Renal cortical epithelial cell (primary cell): ENCODE data around the gene ADAM10. TPM values are rescaled to one million over a fixed set of nuclear protein-coding genes. Genes with fewer than 3 reads are reported as not detected.
A peak's percentile ranks its signal among the peaks of the same experiment; 100 is the strongest.

Source experiments
- DNase-seq: peaks from one replicate; pipeline ENCODE4 v3.0.0-alpha.2; 2011; ENCODE audit warnings: low read depth
- total RNA-seq: library from RNA; depleted of rRNA; stranded (reverse); fragments of >200 nt; gene quantifications from 2 replicates; pipeline ENCODE4 v1.2.3, GENCODE V29; 2014

ADAM10 gene
- total RNA-seq, 1 donor from 2014 or later: 540 TPM

DNA sequence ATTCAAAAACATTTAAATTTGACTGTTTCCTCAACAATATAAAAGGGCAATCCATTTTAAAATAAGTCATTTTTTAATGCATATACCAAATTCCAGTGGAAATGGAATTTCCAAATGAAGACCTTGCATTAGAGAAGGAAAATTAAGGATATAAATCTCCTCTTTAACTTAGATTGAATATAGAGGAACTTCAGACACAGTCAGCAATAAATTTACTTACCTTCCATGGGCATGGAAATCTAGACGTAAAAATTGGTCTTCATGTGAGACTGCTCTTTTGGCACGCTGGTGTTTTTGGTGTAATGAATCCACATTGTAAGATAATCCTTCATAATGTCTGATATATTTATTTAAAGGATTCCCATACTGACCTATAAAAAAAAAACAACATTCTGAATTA, 32.1 kb downstream of the ADAM10 start:
- DNase-seq: no peak

DNA sequence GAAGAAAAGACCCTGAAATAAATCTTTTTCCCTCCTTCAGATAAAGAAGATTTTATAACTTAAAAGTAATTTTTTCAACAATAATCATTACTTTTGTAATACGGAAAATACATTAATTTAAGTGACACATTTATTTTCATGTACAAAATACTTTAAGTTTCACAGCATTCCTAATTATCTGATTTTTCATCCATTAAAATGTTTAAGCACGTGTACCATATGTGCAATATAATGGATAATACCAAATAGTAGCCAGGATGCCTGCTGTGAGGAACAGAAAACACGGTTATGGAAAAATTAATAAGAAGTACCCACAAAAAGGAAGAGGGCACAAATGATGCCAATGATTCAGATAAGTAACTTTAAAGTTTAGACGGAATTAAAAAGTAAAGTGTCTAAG, 33.5 kb downstream of the ADAM10 start:
- no peak for DNase-seq

DNA sequence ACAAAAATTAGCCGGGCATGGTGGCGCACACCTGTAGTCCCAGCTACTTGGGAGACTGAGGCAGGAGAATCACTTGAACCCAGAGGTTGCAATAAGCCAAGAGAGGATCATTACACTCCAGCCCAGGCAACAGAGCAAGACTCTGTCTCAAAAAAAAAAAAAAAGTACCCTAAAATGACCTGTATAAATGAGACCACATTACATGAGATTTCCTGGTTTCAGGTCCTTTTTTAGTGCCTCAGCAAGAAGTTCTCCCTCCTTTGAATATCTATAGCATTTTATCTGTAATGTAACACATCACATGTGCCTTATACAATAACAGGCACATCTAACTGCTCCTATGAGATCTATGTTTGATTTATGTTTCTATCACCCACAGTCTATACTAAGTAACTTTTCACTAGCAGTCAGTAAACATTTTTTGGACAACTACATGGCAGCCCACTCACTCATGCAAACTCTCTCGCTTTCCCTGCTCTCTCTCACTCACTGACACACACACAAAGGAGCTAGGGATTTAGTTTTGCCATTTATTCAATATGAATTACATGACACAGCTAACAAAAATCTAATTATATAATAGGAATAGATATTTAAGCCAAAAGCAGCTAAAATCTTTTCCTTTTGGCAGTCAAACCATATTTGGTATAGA, 34.1 kb downstream of the ADAM10 start:
- DNase-seq: no peak

DNA sequence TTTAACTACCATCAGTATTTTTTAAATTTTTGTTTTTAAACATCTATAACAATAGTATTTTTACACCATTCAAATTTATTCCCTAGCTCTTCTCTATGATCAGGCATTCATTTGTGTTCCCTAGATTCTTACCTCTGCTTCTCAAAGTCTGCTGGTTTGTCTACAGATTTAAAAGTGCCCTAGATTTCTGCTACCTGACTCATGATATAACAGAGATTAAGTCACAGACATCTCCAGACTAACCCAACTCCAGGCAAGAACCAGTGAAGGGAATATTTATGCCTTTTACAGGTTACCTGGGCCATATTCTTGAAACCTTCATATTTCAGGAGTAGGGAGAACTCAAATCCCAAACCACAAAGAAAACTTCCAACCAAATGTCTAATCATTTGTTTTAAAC, 38.8 kb downstream of the ADAM10 start:
- DNase-seq: peak; percentile 44

DNA sequence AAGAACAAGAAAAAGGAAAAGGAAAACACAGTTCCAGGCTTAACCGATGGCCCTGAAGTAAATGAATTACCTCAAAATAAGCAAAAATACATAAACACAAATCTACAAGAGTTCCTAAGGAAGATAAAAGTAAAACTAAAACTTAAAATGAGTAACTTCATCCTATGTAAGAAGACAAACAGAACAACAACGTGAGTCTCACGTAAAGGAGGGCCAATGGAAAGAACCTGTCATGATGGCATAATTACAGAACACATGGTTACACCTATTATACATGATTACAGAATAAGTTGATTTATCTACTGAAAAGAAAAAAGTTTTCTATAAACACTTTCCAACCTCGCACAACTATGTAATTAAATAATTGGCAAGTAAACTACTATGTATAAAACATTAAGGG, 42.1 kb downstream of the ADAM10 start:
- no peak for DNase-seq

DNA sequence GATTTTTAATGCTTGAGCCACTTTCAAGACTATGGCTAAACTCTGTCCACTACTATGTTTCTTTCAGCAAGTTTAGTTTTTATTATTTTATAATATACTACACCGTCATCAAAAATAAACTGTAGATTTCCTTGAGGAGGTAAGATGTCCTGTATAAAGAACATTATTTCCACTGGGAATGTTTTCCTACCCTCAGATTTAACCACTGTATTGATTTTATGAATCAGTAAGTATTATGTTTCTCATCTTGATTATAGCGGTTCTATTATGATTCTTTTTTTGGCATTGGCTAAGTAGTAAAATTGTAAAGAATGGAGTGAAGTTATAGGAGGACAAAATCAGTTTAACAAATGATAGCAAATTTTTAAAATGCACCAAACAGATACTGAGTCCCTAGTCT, 44.4 kb downstream of the ADAM10 start:
- no peak for DNase-seq

DNA sequence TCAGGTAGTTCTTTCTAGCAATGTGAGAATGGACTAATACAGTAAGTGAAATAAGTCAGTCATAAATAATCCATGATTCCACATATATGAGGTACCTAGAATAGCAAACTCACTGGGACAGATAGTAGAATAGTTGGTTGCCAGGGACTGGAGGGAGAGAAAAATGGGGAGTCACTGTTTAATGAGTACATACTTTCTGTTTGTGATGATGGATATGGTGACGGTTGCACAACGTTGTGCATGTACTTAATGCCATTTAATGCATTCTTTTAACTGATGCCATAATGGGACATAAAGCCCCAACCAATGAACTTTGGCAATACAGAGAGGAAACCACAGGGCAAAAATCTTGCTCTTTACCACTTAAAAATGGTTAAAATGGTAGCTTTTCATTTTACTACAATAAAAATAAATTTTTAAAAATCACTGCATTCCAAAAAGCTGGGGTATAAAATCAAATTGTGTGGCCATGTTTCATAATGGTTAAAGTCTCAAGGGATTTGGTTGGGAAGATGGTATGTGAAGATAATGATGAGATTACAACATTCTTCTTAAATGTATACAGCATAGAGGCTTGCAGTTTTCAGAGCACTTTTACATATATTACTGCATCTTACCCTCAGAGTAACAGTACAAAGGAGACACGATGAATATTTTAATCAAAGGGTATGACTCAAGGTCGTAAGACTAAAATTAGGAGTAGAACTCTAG, 45.2 kb downstream of the ADAM10 start:
- no peak for DNase-seq

DNA sequence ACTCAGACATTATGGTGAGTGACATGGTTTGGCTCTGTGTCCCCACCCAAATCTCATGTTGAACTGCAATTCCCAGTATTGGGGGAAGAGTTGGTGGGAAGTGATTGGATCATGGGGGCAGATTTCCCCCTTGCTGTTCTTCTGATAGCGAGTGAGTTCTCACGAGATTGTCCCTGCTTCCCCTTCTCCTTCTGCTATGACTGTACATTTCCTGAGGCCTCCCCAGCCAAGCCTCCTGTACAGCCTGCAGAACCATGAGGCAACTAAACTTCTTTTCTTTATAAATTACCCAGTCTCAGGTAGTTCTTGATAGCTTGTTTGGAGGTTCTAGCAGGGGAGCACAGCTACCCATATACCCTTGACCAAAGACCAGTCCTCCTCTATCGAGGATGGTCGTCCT, 45.9 kb downstream of the ADAM10 start:
- DNase-seq: no peak

DNA sequence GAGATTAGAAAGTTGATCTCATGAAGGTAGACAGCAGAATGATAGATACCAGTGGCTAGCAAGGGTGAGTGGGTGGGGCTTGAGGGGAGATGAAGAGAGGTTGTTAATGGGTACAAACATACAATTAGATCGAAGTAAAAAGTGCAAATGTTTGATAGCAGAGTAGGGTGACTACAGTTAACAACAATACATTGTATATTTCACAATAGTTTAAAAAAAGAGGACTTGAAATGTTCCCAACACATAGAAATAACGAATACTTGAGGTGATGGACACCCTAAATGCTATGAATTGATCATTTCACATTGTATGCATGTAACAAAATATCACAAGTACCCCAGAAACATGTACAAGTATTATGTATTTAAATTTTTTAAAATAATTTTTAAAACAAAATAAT, 47.3 kb downstream of the ADAM10 start:
- no peak for DNase-seq

DNA sequence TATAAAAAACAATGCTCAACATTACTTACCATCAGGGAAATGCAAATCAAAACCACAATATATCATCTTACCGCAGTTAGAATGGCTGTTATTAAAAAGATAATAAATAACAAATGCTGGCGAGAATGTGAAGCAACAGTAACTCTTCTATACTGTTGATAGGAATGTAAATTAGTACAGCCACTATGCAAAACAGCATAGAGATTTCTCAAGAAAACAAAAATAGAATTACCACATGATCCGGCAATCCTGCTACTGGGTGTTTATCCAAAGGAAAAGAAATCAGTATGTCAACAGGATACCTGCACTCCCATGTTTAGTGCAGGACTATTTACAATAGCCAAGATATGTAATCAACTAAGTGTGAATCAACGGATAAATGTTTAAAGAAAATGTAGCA, 48.1 kb downstream of the ADAM10 start:
- no peak for DNase-seq

DNA sequence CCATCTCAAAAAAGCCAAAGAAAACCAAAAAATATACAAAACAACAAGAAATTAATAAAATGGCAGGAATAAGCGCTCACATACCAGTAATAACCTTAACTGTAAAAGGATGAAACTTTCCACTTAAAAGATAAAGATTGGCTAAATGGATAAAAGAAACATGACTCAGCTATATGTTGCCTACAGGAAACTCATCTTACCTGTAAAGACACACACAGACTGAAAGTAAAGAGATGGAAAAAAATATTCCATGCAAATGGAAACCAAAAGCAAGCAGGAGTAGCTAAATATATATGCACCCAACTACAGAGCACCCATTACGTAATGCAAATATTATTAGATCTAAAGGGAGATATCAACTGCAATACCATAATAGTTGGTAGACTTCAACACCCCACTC, 49.7 kb downstream of the ADAM10 start:
- no peak for DNase-seq

DNA sequence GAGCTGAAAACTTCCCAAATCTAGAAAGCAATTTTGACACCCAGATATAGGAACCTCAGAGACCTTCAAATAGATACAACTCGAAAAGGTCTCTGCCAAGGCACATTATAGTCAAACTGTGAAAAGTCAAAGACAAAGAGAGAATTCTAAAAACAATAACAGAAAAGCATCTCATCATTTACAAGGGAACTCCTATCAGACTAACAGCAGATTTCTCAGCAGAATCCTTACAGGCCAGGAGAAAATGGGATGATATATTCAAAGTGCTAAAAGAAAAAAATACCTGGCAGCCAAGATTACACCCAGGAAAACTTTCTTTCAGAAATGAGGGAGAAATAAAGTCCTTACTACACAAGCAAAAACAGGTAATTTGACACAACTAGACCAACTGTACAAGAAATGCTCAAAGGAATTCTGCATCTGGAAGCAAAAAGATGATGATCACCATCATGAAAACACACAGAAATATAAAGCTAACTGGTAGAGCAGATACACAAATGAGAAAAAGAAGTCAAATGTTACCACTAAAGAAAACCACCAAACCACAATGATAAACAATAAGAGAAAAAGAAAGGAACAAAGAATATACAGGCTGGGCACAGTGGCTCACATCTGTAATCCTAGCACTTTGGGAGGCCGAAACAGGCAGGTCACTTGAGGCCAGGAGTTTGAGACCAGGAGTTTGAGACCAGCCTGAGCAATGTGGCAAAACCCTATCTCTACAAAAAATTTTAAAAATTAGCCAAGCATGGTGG, 50.4 kb downstream of the ADAM10 start:
- DNase-seq: no peak

DNA sequence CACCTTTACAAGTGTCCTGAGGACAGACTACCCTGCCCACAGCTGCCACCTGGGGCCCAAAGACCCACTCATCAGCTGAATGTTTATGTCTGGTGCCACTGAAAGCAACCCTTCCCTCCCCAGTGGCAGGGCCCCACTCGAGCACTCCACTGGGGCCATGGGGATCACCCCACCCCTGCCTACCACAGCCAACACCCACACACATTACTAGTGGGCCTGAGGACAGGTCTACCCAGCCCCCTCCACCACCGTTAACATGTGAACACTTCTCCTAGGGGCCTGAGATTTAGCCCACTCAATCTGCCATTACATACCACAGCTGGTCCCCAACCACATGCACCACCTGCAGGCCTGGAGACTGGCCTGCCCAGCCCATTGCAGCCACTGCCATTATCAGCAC, 52.3 kb downstream of the ADAM10 start:
- no peak for DNase-seq

DNA sequence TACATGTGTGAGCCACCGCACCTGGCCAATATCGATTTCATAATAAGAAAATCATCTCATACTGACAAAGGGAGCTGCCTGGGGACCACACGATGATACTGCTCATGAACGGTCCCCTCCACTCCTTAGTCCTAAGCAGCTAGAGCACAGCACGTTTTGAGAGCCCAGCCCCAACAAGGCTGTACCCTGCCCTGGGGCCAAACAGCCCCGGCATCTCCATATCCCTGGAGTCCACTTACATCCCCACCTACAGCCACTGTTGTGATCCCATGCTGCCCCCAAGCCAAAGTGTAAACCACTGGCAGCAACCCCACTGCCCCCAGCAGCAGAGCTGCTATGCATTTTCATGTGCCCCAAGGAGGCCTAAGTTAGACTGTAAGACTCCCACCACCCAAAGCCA, 52.8 kb downstream of the ADAM10 start:
- no peak for DNase-seq

DNA sequence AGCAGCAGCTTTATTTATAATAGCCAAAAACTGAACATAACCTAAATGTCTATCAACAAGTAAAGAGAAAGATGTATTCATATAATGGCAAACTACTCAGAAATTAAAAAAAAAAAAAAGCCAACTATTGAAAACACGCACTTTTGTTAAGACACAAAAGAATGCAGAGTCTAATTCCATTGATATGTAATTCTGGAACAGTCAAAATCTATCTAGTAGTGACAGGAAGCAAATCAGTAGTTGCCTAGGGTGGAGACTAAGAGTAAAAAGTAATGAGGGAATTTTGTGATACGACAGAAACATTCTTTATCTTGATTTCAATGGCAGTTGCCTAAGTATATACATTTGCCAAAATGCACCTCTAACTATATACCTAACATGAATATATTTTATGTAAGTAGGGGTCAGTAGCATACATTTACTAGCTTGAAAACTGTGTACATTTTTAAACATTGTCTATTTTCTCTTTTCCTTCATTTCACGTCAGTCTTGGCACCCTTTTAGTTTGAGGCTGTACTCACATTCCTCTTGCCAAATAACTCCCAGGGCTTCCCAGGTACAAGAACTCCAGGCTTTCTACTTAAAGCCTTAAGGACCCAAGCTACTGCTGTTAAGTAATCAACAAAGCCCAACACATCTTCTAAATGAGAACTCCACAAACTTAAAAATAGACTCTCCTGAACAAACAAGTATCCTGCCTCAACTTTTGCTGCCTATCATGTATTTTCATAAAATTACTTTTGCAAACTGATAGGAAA, 54.7 kb downstream of the ADAM10 start:
- peak; percentile 13 for DNase-seq

DNA sequence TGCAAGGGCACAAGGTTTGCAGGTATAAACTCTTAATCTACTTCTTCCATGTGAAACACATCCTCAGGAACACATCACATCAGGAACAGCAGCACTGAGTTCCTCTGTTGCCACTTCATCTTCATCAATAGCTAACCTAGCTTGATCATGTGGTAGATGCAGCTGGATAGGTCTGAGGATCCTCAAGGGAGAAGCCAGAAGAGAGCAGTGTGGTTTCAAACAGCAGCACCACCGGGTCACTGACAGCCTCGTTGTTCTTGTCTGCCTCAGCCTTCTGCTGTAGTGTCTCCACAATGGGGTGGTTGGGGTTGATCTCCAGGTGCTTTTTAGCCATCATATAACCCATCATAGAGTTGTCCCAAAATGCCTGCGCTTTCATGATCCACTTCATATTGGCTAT, 58.8 kb downstream of the ADAM10 start:
- no peak for DNase-seq

DNA sequence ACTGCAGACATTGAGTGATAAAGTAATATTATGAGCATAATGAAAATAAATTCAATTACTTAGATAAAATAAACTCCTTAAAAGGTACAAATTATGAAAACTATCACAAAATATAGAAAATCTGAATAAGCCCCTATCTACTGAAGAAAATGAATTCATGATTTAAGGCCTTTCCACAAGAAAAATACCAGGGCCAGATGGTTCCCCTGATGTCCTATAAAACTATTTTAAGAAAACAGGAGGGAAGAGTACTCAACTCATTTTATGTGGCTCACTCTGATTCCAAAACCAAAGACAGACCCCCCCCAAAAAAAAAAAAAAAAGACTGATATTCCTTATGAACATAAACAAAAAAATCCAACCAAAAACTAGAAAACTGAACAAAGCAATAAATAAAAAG, 59.9 kb downstream of the ADAM10 start:
- no peak for DNase-seq

DNA sequence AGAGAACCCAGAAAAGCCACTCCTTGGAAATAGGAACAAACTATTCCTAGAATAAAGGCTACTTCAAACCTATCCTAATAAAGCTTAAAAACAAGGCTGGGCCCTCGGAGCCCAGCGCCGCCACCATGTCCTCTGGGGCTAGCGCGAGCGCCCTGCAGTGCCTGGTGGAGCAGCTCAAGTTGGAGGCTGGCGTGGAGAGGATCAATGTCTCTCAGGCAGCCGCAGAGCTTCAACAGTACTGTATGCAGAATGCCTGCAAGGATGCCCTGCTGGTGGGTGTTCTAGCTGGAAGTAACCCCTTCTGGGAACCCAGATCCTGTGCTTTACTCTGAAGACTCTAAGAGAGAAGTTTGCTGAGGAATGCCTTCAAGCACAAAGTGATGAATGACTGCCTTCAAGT, 63.2 kb downstream of the ADAM10 start:
- DNase-seq: no peak

DNA sequence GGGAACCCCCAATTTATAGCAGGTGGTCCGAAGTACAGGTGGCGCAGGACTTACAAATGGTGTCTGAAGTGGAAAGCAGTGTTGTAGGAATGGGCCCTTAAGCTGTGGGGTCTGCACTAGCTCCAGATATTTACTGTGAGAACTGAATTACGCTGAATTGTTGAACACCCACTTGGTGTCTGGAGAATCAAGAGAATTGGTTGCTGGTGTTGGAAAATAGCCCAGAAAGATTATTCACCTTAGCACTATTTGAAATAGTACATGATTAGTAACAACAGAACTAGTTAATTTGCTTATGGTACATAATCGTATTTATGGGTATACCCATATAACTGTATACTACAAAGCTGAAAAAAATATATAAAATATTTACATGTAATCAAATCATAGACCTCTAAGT, 64.8 kb downstream of the ADAM10 start:
- DNase-seq: peak; percentile 36

DNA sequence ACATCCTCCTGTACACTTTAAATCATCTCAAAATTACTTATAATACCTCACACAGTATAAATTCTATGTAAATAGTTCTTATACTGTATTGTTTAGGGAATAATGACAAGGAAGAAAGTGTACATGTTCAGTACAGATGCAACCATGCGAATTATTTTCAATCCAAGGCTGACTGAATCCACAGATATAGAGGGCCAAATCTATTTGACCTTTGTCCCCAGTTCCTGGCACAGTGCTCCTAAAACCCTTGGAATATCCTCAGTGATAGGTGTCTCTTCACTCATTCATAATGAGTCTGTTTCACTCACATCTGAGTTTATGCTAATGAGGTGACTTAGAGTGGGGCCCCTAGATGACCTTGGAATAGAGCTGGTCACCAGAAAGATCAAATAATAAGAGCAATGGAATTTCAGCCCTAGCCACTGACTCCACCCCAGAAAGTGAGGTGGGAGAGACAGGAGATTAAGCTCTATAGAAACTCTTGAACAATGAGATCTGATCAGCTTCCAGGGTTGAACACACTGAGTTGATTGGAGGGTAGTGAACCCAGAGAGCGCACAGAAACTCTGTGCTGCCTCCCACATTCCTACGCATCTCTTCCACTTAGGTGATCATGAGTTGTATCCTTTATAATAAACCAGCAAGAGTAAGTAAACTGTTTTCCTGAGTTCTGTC, 65.3 kb downstream of the ADAM10 start:
- no peak for DNase-seq

DNA sequence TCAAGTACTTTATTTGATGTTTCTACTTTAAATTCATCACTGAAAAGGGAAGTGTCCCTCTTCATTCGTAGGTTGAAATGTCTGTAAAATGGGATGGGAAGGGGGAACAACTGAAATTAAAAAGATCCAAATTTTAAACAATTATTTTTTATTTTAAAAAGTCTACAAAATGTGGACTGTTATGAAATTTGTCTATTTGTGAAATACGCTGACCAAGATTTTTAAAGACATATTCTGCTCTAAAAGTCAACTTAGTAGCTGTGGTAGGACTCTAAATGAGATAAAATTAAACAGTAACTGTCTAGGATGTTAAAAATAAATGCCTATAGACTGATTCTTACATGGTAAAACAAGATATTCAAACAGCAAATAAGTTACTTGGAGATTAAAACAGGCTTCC, 67.3 kb downstream of the ADAM10 start:
- no peak for DNase-seq

DNA sequence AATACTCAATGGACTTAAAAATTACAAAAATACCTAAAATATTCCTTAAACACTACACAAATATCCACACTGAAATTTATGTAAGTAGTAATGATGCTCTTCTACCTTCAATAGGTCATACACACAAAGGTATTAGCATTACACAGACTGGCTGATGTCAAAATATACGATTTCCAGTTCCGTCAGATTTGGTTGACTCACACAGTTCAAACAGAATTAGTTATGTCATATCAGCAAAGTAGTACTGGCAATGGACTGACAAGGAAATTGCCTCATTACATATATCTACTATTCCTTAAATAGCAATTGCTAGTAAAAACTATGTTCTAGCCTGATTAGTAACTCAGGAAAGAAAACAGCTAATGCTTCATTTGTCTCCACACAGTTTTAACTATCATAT, 70.8 kb downstream of the ADAM10 start:
- DNase-seq: no peak
